PC-3 (cell line): Measurements from ENCODE around the gene TNFAIP3.

Source experiments
- EZH2 ChIP-seq: fragments of 300-600 bp; sonication (generic); IDR thresholded peaks from one replicate; pipeline ENCODE4 v1.6.1; 2017; ENCODE audit warnings: antibody characterized with exemption, mild to moderate bottlenecking, low read length; ENCODE audit not compliant: unreplicated experiment
- EZH2phosphoT487 ChIP-seq: fragments of 300-600 bp; sonication (generic); IDR thresholded peaks from 2 replicates; pipeline ENCODE4 v1.6.1; 2018; ENCODE audit warnings: mild to moderate bottlenecking, antibody characterized with exemption, low read length, borderline replicate concordance
- TF ChIP-seq, protein P1 (sequence below): fragments of 300-600 bp; sonication (generic); conservative IDR thresholded peaks from 2 replicates; pipeline ENCODE4 v1.5.1; 2017; ENCODE audit warnings: antibody characterized with exemption, low read depth, mild to moderate bottlenecking, low read length

GRCh38 chr6:137919502-137919823 lies 52.4 kb downstream of the TNFAIP3 start:
- TF ChIP-seq, protein P1, sequence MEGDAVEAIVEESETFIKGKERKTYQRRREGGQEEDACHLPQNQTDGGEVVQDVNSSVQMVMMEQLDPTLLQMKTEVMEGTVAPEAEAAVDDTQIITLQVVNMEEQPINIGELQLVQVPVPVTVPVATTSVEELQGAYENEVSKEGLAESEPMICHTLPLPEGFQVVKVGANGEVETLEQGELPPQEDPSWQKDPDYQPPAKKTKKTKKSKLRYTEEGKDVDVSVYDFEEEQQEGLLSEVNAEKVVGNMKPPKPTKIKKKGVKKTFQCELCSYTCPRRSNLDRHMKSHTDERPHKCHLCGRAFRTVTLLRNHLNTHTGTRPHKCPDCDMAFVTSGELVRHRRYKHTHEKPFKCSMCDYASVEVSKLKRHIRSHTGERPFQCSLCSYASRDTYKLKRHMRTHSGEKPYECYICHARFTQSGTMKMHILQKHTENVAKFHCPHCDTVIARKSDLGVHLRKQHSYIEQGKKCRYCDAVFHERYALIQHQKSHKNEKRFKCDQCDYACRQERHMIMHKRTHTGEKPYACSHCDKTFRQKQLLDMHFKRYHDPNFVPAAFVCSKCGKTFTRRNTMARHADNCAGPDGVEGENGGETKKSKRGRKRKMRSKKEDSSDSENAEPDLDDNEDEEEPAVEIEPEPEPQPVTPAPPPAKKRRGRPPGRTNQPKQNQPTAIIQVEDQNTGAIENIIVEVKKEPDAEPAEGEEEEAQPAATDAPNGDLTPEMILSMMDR = no peak
- no peak for TF ChIP-seq EZH2
- no peak for TF ChIP-seq EZH2phosphoT487
